Thyroid gland (tissue), 4 donors: ENCODE data around the gene MTUS2.

Experiments
- POLR2A ChIP-seq, 2 donors: fragments of 450-650 bp; IDR thresholded peaks; one replicate each; pipeline ENCODE4 v1.6.1; 2017; ENCODE audit warnings: antibody characterized with exemption in 2 of 2, mild to moderate bottlenecking in 2 of 2, moderate library complexity in 1 of 2
- TF ChIP-seq, protein P1 (sequence below), 6 experiments: fragments of 200-600 bp in 3 of 6; fragments of 450-650 bp in 3 of 6; sonication (generic) in 3 of 6; IDR thresholded peaks; one replicate each; pipeline ENCODE4 v1.5.1; 2016 to 2019; ENCODE audit warnings: antibody characterized with exemption in 6 of 6, mild to moderate bottlenecking in 2 of 6, inconsistent platforms in 1 of 6, moderate library complexity in 1 of 6

GRCh38 chr13:29196409-29197074, 376.4 kb downstream of the MTUS2 start:
- TF ChIP-seq POLR2A (IDR thresholded peaks at IDR 0.05), result no peak
- TF ChIP-seq, protein P1, sequence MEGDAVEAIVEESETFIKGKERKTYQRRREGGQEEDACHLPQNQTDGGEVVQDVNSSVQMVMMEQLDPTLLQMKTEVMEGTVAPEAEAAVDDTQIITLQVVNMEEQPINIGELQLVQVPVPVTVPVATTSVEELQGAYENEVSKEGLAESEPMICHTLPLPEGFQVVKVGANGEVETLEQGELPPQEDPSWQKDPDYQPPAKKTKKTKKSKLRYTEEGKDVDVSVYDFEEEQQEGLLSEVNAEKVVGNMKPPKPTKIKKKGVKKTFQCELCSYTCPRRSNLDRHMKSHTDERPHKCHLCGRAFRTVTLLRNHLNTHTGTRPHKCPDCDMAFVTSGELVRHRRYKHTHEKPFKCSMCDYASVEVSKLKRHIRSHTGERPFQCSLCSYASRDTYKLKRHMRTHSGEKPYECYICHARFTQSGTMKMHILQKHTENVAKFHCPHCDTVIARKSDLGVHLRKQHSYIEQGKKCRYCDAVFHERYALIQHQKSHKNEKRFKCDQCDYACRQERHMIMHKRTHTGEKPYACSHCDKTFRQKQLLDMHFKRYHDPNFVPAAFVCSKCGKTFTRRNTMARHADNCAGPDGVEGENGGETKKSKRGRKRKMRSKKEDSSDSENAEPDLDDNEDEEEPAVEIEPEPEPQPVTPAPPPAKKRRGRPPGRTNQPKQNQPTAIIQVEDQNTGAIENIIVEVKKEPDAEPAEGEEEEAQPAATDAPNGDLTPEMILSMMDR (IDR thresholded peaks at IDR 0.05), result no peak
